ENCODE results near the gene ZC2HC1C. TPM values are rescaled to one million over a fixed set of nuclear protein-coding genes. Genes with fewer than 3 reads are reported as not detected.

The ZC2HC1C gene
- total and polyA plus RNA-seq, 9 of the 15 experiments (the other 6 are each of a cell fraction or from before 2014, with no cell fraction given): 6.3 to 9.2 (median 7.7) TPM

GRCh38 chr14:75068294-75069120, 934 bp upstream of the ZC2HC1C start (continued):
- TF ChIP-seq CREB5 (CRISPR knock-in tag; IDR thresholded peaks at IDR 0.05) (no peak), NFE2L1 (tag; IDR thresholded peaks at IDR 0.05; ENCODE audit: borderline replicate concordance, low read depth) (peak; percentile 77), ZNF764 (CRISPR knock-in tag; IDR thresholded peaks at IDR 0.05; ENCODE audit: low read depth) (no peak), RAD21 (CRISPR knock-in tag; conservative IDR thresholded peaks at IDR 0.05 in 1 of 2, IDR thresholded peaks at IDR 0.05 in 1 of 2) (no peak), CEBPG (CRISPR knock-in tag; IDR thresholded peaks at IDR 0.05) (no peak), CEBPG (tag; conservative IDR thresholded peaks at IDR 0.05 in 1 of 2, IDR thresholded peaks at IDR 0.05 in 1 of 2) (no peak), NFIX (CRISPR knock-in tag; IDR thresholded peaks at IDR 0.05; ENCODE audit: low read depth) (no peak), ZNF589 (CRISPR knock-in tag; IDR thresholded peaks at IDR 0.05; ENCODE audit: low read depth) (peak; percentile 51; the same call in 1 of the 2 replicates), HDAC8 (tag; IDR thresholded peaks at IDR 0.05) (no peak), ZNF511 (CRISPR knock-in tag; IDR thresholded peaks at IDR 0.05) (no peak), SLC30A9 (CRISPR knock-in tag; IDR thresholded peaks at IDR 0.05) (no peak), ZNF79 (CRISPR knock-in tag; IDR thresholded peaks at IDR 0.05; ENCODE audit: low read depth) (no peak), ZNF830 (CRISPR knock-in tag; IDR thresholded peaks at IDR 0.05) (no peak), SMAD2 (IDR thresholded peaks at IDR 0.05; ENCODE audit: low read depth, low read length) (no peak), BRD9 (IDR thresholded peaks at IDR 0.05; ENCODE audit: low read depth, partially characterized antibody) (no peak), NFRKB (IDR thresholded peaks at IDR 0.05; ENCODE audit: low read depth) (peak; percentile 77; the same call in 1 of the 2 replicates), TFAM (CRISPR knock-in tag; conservative IDR thresholded peaks at IDR 0.05) (no peak), STAT5B (CRISPR knock-in tag; IDR thresholded peaks at IDR 0.05) (no peak), ZNF436 (CRISPR knock-in tag; IDR thresholded peaks at IDR 0.05) (no peak)
- TF ChIP-seq, protein P1, sequence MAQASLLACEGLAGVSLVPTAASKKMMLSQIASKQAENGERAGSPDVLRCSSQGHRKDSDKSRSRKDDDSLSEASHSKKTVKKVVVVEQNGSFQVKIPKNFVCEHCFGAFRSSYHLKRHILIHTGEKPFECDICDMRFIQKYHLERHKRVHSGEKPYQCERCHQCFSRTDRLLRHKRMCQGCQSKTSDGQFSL (CRISPR knock-in tag; IDR thresholded peaks at IDR 0.05): no peak
- TF ChIP-seq, protein P1 (tag; IDR thresholded peaks at IDR 0.05): no peak
- TF ChIP-seq, protein P2, sequence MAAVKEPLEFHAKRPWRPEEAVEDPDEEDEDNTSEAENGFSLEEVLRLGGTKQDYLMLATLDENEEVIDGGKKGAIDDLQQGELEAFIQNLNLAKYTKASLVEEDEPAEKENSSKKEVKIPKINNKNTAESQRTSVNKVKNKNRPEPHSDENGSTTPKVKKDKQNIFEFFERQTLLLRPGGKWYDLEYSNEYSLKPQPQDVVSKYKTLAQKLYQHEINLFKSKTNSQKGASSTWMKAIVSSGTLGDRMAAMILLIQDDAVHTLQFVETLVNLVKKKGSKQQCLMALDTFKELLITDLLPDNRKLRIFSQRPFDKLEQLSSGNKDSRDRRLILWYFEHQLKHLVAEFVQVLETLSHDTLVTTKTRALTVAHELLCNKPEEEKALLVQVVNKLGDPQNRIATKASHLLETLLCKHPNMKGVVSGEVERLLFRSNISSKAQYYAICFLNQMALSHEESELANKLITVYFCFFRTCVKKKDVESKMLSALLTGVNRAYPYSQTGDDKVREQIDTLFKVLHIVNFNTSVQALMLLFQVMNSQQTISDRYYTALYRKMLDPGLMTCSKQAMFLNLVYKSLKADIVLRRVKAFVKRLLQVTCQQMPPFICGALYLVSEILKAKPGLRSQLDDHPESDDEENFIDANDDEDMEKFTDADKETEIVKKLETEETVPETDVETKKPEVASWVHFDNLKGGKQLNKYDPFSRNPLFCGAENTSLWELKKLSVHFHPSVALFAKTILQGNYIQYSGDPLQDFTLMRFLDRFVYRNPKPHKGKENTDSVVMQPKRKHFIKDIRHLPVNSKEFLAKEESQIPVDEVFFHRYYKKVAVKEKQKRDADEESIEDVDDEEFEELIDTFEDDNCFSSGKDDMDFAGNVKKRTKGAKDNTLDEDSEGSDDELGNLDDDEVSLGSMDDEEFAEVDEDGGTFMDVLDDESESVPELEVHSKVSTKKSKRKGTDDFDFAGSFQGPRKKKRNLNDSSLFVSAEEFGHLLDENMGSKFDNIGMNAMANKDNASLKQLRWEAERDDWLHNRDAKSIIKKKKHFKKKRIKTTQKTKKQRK (IDR thresholded peaks at IDR 0.05; ENCODE audit: borderline replicate concordance, low read depth, low read length): no peak

All from K562 (cell line).